GM12864 (cell line): ENCODE measurements around the gene TBX19.

Experiments used
- DNase-seq: peaks from one replicate; pipeline ENCODE4 v3.0.0-alpha.2; 2011; ENCODE audit warnings: low read depth
- H3K4me3 ChIP-seq: 2 replicates; pipeline ENCODE4 v1.5.1; 2011; ENCODE audit warnings: mild to moderate bottlenecking, low read depth, low read length, control low read depth
- CTCF ChIP-seq: IDR thresholded peaks from 2 replicates; pipeline ENCODE4 v1.5.1; 2011; ENCODE audit warnings: low read depth, mild to moderate bottlenecking, moderate library complexity, low read length, control low read depth, inconsistent platforms; ENCODE audit errors: missing control alignments

TBX19 gene

DNA sequence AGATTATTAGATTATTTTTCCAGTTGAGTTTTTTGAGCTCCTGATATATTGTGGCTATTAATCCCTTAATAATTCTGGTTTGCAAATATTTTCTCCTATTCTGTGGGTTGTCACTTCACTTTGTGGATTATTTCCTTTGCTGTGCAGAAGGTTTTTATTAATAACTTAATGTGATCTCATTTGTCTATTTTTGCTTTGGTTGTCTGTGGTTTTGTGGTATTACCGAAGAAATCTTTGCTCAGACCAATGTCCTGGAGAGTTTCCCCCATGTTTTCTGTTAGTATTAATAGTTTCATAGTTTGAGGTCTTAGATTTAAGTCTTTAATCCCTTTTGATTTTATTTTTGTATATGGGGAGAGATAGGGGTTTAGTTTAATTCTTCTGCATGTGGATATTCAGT, 7.1 kb upstream of the TBX19 start:
- DNase-seq: no peak
- TF ChIP-seq CTCF: no peak
- no peak overlapping the region for H3K4me3 ChIP-seq

DNA sequence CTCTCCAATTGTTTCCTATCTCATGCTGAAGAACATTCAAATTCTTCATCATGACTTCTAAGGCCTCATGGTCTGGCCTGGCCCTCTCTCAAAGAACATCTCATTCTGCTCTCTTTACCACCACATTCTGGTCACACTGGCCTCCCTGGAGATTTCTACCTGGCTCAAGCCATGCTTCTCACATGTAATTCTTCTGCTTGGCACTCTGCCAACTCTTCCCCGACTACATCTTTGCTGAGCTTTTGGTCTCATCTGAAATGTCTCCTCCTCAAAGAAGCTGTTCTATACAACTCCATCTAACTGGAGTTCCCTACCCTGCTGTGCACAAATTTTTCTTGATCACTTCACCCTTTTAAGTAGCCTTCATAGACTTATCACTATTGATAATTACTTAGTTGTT, 1.4 kb upstream of the TBX19 start:
- TF ChIP-seq CTCF: no peak
- DNase-seq: no peak
- no peak overlapping the region for H3K4me3 ChIP-seq

- TF ChIP-seq CTCF: no peak
- no peak overlapping the region for H3K4me3 ChIP-seq
- DNase-seq: no peak
Observed at GRCh38 chr1:168281603-168282325, 1.1 kb downstream of the TBX19 start.

DNA sequence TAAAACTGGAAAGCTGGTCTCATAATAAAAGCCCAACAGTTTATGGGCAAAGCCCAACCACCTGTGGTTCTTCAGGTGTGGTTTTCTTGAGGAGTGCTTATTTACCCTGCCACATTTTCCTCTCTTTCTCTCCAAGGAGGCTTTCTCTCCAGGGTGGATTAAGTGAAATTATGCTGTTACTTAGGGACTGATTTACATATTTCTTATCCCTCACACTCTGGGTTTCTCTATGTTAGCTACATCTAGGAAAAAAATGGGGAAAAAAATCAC, 4.8 kb downstream of the TBX19 start:
- no peak for DNase-seq

GRCh38 chr1:168285971-168286927, 5.6 kb downstream of the TBX19 start:
- DNase-seq: no peak
- TF ChIP-seq CTCF: no peak
- H3K4me3 ChIP-seq: no peak overlapping the region

More for the DNA sequence above, 4.8 kb downstream of the TBX19 start:
- TF ChIP-seq CTCF: no peak
- no peak overlapping the region for H3K4me3 ChIP-seq

GRCh38 chr1:168287237-168287664, 6.6 kb downstream of the TBX19 start:
- DNase-seq: no peak
- no peak overlapping the region for H3K4me3 ChIP-seq
- no peak for TF ChIP-seq CTCF
